ENCODE measurements around the gene WIPF1. TPM values are rescaled to one million over a fixed set of nuclear protein-coding genes. Genes with fewer than 3 reads are reported as not detected.

WIPF1 gene
- total RNA-seq, 1 donor from 2014 or later, result 2.7 TPM

DNA sequence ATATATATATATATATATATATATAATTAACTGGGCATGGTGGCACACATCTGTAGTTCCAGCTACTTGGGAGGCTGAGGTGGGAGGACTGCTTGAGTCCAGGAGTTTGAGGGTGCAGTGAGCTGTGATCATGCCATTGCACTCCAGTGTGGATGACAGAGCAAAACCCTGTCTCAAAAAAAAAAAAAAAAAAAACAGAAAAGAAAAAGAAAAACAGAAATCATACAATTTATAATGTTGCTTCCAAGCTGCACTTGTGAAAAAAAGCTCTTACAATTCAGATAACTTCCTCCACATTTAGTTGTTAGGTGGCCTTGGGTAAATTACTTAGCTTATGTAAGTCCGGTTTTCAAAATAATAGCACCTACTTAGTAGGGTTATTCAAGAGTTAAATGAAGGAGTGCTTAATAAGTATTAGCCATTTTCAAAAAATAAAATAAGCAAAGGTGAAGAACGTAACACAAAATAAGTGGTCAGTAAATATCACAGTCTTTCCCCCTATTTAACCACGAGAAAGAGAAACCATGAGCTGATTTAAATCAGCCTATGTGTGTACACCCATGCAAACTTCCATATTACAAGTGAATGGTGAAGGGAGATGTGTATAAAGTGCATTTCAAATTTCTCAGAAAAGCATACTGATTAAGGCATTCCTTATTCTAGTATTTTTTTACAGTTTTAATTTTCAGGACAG lies 2.3 kb downstream of the WIPF1 start:
- no peak for DNase-seq

DNA sequence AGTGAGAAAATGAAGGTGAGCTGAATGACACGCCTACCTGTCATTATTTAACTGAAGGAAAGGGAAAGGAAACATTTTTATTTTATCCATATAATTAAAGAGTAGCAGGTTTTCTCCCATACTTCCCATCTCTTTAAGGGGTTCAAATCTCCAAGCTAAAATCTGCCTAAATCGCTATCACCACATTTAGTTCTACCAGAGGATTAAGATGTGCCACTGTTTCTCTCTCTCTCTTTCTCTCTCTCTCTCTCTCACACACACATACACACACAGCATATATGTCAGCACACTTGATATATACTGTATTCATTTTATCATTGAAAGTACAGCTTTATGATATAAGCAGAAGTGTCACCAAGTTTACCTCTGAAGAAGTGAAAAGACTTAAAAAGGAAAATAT lies 3.1 kb downstream of the WIPF1 start:
- DNase-seq, result no peak

DNA sequence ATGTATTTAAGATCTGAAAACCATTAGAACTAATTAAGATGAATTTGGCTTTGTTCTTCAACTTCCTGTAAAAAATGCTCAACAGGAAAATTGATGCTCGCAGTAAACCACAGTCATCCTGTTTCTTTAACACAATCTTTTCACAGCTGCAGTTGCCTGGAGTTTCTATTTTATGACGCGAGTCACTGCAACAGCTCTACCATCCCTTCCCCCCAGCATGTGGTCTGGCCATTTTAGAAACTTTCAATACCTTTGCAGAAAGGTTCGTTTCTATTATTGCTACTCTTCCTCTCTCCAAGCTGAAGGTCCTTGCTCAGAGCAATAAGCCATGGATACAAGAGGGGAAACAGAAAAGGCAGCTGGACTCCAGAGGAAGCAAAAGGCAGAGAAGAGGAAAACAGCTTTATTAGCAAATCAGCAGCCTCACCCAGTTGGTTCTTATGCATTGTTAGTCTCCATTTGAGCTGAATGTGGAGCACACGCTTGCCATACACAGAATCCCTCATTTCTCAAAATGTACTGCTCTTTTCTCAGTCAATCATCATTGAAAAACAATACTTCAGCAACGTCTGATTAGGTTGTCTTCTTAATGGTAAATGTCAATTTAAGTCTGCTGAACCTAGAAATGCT lies 3.9 kb downstream of the WIPF1 start:
- no peak for DNase-seq

GRCh38 chr2:174593041-174593440 lies 4.6 kb downstream of the WIPF1 start:
- no peak for DNase-seq

GRCh38 chr2:174591740-174592139 lies 5.9 kb downstream of the WIPF1 start:
- DNase-seq, result no peak

DNA sequence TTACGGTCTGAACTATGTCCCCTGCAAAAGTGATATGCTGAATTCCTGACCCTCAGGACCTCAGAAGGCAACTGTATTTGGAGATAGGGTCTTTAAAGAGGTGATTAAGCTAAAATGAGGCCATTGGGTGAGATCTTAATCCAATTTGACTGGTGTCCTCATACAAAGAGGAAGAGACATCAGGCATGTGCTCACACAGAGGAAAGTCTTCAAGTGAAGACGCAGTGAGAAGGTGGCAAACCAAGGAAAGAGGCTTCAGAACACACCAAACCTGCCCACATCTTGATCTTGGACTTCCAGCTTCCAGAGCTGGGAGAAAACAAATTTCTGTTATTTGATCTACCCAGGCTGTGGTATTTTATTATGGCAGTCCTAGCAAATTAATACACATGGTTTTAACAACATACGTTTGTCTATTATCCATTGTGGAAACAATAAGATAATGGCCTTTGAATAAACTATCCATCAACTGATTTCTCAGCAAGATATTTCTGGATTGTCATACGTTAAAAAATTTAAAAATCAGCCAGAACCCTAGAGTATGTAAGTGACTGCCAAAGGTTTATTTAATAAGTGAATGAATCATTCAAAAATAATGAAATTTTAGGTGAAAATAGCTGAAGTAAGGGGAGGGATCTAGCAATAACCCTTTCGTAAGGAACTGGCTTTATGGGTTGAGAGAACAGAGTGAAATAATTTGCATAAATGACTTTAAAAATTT lies 6.5 kb downstream of the WIPF1 start:
- no peak for DNase-seq

DNA sequence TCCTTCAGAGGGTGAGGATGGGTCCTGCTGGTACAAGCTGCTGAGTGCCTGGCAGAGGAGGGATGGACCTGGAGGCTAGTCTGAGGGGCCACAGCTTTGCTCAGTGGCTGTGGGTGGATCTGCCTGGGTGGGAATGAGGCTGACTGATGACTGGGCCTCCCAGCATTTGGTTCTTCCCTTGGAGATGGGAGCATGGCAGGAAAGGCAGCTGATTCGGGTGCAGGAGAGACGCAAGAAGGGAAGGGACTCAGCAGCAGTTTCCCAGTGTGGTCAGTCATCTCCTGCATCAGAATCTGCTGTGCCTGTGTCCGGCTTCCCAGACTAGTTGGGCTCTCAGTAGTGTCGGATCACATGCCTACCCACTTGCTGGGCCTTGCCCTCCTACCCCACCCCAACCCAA lies 7.3 kb downstream of the WIPF1 start:
- no peak for DNase-seq

- DNase-seq, result no peak
Observed at GRCh38 chr2:174589334-174589733, 8.3 kb downstream of the WIPF1 start.

GRCh38 chr2:174588463-174588862 lies 9.1 kb downstream of the WIPF1 start:
- no peak for DNase-seq

DNA sequence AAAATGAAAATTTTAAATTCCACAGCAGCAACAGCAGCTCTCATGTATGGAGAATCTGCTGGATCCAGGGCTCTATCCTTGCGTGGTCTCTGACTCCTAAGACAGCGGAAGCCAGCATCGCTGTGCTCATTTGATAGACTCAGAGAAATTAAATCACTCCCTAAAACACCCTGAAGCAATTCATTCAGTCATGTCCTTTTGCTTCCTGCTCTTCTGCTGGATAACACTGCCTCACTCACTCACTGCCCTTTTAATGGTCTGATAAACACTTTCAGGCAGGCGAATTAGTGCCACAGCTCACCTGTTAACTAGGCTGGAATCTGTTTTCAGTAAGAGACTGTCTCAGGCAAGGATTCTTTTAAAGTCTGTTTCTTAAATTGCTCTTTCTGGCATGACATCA lies 10.0 kb downstream of the WIPF1 start:
- no peak for DNase-seq

DNA sequence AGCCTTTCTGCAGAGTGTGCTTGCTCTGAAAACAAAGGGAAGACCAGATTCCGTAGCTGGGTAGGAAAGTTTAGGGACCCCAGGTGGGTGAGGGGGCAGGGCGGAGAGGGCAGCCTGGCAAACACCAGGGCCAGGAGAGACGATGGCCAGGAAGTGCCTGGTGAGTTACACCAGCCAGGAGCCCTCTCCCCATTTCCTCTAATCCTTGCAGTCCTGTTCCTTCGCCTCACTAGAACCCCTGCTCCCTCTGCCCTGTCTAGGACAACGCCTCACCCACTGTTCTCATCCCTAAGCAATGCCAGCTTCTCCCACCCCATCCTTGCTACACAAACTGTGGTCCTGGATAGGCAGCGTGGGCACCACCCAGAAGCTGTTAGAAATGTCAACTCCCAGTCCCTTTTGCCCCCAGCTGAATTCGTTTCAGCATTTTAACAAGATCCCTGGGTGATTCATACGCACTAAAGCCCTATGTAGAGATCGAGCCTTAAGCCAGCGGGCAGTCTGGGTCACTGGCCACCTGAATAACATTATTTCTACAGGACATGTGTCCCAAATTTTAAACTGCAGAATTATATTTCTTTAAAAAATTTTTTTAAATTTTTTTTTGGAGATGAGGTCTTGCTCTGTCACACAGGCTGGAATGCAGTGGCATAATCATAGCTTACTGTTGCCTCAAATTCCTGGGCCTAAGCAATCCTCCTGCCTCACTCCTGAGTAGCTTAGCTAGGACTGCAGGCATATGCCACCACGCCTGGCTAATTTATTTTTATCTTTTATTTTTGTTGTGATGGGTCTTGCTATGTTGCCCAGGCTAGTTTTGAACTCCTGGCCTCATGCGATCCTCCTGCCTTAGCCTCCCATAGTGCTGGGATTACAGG lies 10.9 kb downstream of the WIPF1 start:
- DNase-seq, result no peak

GRCh38 chr2:174585657-174586252 lies 11.8 kb downstream of the WIPF1 start:
- DNase-seq, result no peak

- no peak for DNase-seq
Observed at GRCh38 chr2:174585146-174585545, 12.5 kb downstream of the WIPF1 start.

- no peak for DNase-seq
Observed at GRCh38 chr2:174581491-174581890, 16.1 kb downstream of the WIPF1 start.

DNA sequence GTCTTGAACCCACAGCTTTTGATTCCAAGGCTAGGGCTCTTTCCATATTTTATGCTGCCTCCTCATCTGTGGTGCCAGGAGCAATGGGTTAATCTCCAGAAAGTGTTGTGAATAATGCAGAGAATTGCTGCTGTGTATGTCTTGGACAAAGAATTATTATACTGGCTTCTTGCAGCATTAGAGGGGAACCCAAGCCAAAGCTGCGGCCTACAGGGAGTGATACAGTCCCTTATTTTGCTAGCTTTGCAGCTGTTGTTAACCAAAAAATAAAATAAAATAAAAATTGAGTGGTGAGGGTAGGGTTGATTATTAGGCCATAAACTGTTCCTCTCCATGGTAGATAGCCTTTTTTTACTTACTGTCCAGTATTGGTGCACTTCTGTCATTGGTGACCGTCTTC lies 16.7 kb downstream of the WIPF1 start:
- no peak for DNase-seq

DNA sequence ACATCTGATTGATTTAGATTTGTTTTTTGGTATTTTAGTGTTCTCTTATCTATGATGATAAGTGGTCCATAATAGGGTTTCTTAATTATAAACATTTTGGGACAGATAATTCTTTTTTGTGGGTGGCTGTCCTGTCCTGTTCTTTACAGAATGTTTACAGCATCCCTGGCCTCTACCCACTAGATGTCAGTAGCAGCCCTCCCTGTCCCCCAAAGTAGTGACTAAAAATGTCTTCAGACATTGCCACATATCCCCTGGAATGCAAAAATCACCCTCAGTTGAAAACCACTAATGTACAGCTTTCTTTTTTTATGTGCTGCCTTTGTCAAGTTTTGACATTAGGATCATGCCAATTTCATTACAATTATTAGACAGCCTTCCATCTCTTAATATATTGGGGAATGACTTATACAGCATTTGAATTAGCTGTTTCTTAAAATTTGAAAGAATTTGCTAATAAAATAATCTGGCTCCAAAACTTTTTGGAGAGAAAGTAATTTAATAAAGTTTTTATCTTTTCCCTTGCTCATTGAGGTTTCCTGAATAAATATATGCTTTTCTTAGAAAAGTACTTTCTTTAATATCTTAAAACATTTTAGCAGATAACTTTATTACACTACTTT lies 19.5 kb downstream of the WIPF1 start:
- no peak for DNase-seq

- DNase-seq, result no peak
Observed at GRCh38 chr2:174575124-174575776, 22.4 kb downstream of the WIPF1 start.

DNA sequence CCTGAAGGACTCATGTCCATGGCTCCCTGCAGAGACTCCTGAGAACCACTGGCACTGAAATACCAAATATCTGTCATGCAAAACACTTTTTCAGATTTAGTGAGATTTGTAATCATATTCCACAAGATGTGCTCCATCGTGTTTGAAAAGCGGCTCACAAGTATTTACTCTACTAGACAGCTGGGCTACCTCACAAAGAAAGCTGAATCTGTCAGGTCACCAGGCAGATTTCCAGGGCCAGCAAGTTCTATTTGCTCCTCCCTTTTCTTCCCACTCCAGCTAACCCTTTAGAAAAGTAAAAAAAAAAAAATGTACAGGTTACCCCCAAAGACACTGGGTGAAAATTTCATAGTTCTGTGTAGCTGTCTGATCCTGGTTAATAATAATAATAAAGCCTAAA lies 22.9 kb downstream of the WIPF1 start:
- no peak for DNase-seq

GRCh38 chr2:174573621-174574081 lies 24.0 kb downstream of the WIPF1 start:
- DNase-seq, result no peak

DNA sequence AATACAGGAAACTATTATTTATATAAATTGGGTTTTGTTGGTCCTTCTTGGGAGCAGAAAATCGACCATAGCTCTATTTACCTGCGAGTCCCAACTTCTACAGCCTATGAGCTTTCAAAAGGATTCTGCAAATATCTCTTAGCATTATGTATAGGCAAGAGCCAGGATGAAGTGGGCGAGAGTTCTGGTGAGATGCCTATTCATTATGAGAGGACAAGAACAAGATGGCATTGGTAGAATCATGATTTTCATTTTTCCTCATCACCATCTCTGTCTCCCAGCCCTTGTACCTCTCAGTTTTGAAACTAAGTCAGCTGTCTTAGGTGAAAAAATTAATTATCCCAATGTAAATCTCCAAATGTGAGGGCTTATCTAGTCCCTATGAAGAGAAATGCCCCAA lies 25.0 kb downstream of the WIPF1 start:
- no peak for DNase-seq

DNA sequence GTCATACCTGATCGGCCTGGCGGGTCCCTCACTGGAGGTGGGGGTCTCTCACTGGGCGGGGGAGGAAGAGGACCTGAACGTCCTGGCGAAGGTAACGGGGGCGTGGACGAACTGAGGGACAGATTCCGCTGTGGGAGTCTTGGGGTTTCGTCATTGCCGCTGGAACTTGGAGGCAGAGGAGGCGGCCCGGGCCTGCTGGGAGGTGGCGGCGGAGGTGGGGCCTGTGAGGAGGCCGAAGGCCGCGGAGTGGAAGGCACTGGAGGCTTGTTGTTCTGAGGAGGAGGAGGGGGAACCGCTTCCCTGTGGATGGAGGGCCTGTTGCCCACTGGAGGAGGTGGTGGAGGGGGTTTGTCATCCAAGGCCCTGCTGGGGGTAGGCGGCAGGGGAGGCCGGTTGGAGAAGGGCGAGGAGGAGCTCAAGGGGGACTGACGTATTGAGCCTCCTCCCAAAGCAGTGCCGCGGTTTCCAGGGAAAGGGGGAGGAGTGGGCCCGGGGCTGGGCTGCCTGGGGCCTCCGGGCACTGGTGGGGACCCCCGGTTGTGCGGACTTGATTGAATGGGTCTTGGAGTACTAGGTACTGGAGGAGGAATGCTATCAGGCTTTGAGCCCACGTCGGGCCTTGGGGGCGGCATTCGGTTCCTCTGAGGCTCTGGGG lies 25.8 kb downstream of the WIPF1 start:
- no peak for DNase-seq

Measured in occipital lobe (tissue), 2 donors.